Left ventricle myocardium inferior (tissue), 1 donor: ENCODE measurements around the gene FKBP9. TPM values are rescaled to one million over a fixed set of nuclear protein-coding genes. Genes with fewer than 3 reads are reported as not detected.
"Not testable (repeated sequence)": the region's sequence is repeated elsewhere in the genome, so short reads cannot be mapped to it uniquely, and the experiment has no call there.

ENCODE experiments used
- DNase-seq: peaks from one replicate; pipeline ENCODE4 v3.0.0-alpha.2; 2020
- H3K27ac ChIP-seq: fragments of 200-600 bp; replicated peaks from 2 replicates; pipeline ENCODE4 v1.8.0; 2021
- H3K27me3 ChIP-seq: fragments of 200-600 bp; 2 replicates; pipeline ENCODE4 v1.8.0; 2021; ENCODE audit warnings: low read depth
- H3K36me3 ChIP-seq: fragments of 200-600 bp; 2 replicates; pipeline ENCODE4 v1.8.0; 2021
- H3K4me1 ChIP-seq: fragments of 200-600 bp; 2 replicates; pipeline ENCODE4 v1.8.0; 2021
- H3K4me3 ChIP-seq: fragments of 200-600 bp; 2 replicates; pipeline ENCODE4 v1.8.0; 2021; ENCODE audit warnings: mild to moderate bottlenecking, moderate library complexity
- H3K9me3 ChIP-seq: fragments of 200-600 bp; replicated peaks from 2 replicates; pipeline ENCODE4 v1.8.0; 2021
- intact Hi-C: fragments of 100-400 bp; cut with micrococcal nuclease; formaldehyde crosslinking; loops from one replicate; pipeline ENCODE4 v1.11.0; 2022
- total RNA-seq: library from RNA; stranded (reverse); fragmentation: NEBNext Ultra II Directional; extraction: Animal tissue kit (Norgen Biotek cat#: 25700); gene quantifications from one replicate; pipeline ENCODE4 v1.2.1, GENCODE V29; 2021
- TF ChIP-seq, protein P1 (sequence below): fragments of 200-600 bp; IDR thresholded peaks from 2 replicates; pipeline ENCODE4 v1.8.0; 2021; ENCODE audit warnings: antibody characterized with exemption, mild to moderate bottlenecking, borderline replicate concordance
- donor health status: DM: no; HTN: yes; CAD: no; lungs with severe emphysema.

FKBP9 gene
- total RNA-seq, 1 donor from 2014 or later = 112 TPM

DNA sequence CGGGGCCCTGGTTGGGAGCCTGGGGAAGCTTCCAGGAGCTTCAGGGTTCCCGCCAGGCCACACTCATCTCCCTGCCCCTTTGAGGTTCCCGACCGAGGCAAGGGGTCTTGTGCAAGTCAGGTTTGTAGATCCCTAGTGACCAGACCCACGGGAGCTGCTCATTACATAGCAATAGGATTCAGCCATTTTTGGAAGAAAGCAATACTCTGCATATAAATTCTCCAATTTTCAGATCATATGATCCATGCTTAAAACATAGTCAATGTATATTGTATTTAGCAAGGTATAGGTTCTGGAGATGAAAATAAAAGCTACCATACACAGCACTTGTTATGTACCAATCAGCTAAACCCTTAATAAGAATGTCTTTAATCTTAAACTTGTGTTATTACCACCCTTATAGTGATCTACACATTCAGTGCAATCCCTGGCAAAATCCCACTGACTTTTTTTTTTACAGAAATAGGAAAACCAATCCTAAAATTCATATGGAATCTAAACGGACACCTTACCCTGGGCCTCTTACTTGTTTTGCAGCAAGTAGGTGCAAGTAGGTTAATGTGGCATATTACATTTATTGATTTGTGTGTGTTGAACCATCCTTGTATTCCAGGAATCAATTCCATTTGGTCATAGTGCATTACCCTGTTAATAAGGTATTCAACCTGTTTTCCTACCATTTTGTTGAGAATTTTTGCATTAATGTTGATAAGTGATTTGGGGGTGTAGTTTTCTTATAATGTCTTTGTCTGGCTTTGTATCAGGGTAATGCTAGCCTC lies 13.8 kb upstream of the FKBP9 start:
- peaks cover 12% of the 10 kb centered on the region for H3K9me3 ChIP-seq
- H3K4me1 ChIP-seq = peaks cover 46% of the 10 kb centered on the region
- no peaks in the 10 kb centered on the region for H3K27me3 ChIP-seq
- TF ChIP-seq, protein P1, sequence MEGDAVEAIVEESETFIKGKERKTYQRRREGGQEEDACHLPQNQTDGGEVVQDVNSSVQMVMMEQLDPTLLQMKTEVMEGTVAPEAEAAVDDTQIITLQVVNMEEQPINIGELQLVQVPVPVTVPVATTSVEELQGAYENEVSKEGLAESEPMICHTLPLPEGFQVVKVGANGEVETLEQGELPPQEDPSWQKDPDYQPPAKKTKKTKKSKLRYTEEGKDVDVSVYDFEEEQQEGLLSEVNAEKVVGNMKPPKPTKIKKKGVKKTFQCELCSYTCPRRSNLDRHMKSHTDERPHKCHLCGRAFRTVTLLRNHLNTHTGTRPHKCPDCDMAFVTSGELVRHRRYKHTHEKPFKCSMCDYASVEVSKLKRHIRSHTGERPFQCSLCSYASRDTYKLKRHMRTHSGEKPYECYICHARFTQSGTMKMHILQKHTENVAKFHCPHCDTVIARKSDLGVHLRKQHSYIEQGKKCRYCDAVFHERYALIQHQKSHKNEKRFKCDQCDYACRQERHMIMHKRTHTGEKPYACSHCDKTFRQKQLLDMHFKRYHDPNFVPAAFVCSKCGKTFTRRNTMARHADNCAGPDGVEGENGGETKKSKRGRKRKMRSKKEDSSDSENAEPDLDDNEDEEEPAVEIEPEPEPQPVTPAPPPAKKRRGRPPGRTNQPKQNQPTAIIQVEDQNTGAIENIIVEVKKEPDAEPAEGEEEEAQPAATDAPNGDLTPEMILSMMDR = no peak
- no peaks in the 10 kb centered on the region for H3K36me3 ChIP-seq
- peak overlapping the region; percentile 98 for H3K27ac ChIP-seq
- H3K4me3 ChIP-seq = peak overlapping the region; percentile 88
- DNase-seq = no peak
- intact Hi-C loops = loop anchor here (10.0 kb wide), 2 partner anchors 49 to 101 kb away; partner anchors contain the start of gene KBTBD2

DNA sequence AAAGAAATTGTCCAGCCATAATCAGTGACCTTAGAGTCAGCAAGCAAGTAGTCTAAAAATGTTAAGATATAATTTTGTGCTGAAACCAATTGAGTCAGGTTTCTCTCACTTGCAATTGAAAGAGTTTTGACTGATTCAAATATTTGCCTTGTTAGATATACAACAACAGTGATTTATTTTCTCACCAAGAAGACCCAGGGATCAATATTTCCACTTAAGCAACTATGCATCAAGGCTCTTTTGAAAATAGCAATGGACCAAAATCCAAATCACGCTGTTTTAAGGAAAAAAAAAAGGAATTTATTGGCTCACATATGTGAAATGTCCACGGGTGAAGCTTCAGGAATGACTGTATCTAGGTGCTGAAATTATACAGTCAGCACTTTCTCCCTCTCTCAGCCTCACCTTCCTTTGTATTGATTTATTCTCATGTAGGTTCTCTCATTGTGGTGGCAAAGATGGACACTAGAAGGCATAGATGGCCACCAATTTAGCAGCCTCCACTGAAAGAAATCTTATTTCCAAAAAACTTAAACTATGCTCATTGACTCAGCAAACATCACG lies 9.7 kb upstream of the FKBP9 start:
- no peak overlapping the region for H3K4me3 ChIP-seq
- H3K4me1 ChIP-seq = peaks cover 9% of the 10 kb centered on the region
- H3K27ac ChIP-seq = no peak overlapping the region
- no peak for DNase-seq
- peaks cover 21% of the 10 kb centered on the region for H3K9me3 ChIP-seq
- intact Hi-C loops = loop anchor here (10.0 kb wide), 2 partner anchors 53 to 97 kb away; partner anchors contain the start of gene KBTBD2
- no peaks in the 10 kb centered on the region for H3K36me3 ChIP-seq
- H3K27me3 ChIP-seq = no peaks in the 10 kb centered on the region
- TF ChIP-seq, protein P1 = no peak

DNA sequence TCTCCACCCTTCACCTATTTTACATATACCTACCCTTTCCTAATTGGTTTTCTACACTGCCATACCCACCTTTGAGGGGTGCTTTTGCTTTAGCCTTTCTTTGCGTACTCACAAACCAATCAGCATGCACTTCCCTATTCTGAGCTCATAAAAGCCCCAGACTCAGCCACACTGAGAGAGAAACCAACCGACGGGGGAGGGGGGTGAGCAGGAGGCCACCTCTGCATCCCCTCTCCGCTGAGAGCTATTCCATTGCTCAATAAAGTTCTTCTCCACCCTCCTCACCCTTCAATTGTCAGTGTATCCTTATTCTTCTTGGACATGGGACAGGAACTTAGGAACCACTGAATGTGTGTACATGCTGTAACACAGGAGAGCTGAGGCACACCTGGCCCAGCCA lies 9.0 kb upstream of the FKBP9 start:
- Histone ChIP-seq H3K36me3 (no peaks in the 10 kb centered on the region), H3K4me1 (peaks cover 4% of the 10 kb centered on the region), H3K27ac (no peak overlapping the region), H3K27me3 (no peaks in the 10 kb centered on the region), H3K9me3 (peaks cover 21% of the 10 kb centered on the region), H3K4me3 (no peak overlapping the region)
- DNase-seq = no peak
- intact Hi-C loops = loop anchor here (10.0 kb wide), 2 partner anchors 53 to 97 kb away; partner anchors contain the start of gene KBTBD2
- TF ChIP-seq, protein P1 = no peak

DNA sequence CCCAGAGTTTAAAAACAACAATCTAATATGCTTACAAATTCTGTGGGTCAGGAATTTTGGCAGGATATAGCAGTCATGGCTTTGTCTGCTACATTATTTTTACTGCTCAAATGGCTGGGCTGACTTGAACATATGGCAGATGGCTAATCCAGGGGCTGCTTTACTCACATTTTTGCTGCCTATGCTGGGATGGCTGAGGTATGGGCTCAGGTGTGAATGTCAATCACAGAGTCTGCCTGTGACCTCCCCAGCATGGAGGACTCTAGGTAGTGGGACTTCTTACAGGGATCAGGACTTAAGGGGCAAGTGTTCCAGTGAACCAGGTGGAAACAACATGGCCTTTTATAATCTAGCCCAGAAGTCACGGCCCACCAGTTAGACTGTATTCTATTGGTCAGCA lies 4.4 kb upstream of the FKBP9 start:
- H3K27ac ChIP-seq = no peak overlapping the region
- H3K4me3 ChIP-seq = no peak overlapping the region
- H3K27me3 ChIP-seq = no peaks in the 10 kb centered on the region
- DNase-seq = no peak
- peaks cover 14% of the 10 kb centered on the region for H3K4me1 ChIP-seq
- H3K36me3 ChIP-seq = no peaks in the 10 kb centered on the region
- intact Hi-C loops = no loop called here
- TF ChIP-seq, protein P1 = no peak
- peaks cover 15% of the 10 kb centered on the region for H3K9me3 ChIP-seq

DNA sequence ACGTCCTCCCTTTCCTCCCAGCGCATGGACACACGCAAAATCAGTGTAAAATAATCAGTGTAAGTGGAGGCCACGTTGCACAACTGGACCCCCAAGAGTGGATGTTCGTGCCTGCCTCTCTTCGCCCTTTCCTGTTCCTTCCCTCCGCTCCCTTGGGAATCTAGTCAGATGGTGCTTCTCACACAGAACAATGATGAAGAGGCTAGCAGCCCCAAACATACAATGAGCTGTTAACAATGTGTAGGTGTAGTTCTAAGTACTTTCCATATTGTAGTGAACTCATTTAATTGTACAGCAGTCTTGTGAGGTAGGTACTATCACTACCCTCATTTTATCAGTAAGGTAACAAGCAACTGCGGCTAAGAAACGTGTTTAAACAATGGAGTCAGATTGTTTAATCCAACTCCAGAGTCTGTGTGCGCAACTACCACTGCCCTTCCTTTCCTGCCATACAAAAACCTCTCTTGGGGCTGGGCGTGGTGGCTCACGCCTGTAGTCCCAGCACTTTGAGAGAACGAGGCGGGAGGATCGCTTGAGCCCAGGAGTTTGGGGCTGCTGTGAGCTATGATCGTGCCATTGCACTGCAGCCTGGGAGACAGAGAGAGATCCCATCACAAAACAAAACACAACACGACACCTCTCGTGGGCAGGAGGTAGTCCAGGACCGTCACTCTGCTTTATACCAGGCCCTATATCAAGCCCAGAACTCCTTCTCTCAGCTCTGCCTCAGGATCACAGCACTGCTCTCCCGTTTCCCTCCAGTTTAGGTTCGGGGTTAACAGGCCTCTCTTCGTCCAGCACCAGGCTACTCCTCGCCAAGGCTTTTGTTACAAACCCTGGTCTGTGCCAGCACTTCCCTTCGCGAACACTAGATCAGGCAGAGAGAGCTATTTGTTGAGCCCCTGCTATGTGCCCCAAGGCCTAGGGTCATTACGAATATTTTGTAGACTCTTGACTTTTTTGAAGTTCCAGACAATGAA lies 1.1 kb downstream of the FKBP9 start:
- intact Hi-C loops = no loop called here
- peaks cover 47% of the 10 kb centered on the region for H3K4me1 ChIP-seq
- H3K4me3 ChIP-seq = peak overlapping the region; percentile 92
- H3K27ac ChIP-seq = peak overlapping the region; percentile 100
- DNase-seq = peak; percentile 64
- H3K27me3 ChIP-seq = no peaks in the 10 kb centered on the region
- H3K36me3 ChIP-seq = no peaks in the 10 kb centered on the region
- TF ChIP-seq, protein P1 = no peak
- H3K9me3 ChIP-seq = no peaks in the 10 kb centered on the region

DNA sequence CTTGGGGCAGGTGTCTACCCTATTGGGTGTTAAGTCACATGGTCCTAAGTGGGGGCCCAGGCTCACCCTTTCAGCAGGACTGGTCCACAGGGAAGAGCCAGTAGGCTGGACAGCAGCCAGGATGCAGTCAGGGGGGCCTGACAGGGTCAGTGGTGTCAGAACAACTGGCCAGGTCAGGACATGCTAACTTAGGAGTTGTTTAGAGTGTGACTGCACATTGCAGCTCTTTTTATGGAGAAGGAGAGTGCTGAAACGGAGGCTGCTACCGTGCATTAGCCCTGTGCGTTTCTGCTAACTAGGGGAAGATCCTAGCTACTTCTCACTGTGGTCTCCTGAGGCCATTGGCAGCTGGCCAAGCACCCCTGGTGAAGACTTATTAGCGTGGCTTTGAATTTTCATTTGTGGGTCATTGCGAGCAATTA lies 6.7 kb downstream of the FKBP9 start:
- peak; percentile 35 for DNase-seq
- Histone ChIP-seq H3K4me3 (peak overlapping the region; percentile 39), H3K27ac (peak overlapping the region; percentile 73), H3K4me1 (peaks cover 46% of the 10 kb centered on the region)
- H3K9me3 ChIP-seq, H3K36me3 ChIP-seq, H3K27me3 ChIP-seq, intact Hi-C loops: not testable (repeated sequence)
